Stimulated activated CD4-positive, alpha-beta T cell treated with anti-CD3 and anti-CD28 coated beads, Interleukin-4, amount 100 ng/mL, for 24 hours (primary cell): ENCODE measurements around the gene MFSD1.
"Not testable (repeated sequence)": the region's sequence is repeated elsewhere in the genome, so short reads cannot be mapped to it uniquely, and the experiment has no call there.

Source experiments
- DNase-seq: peaks from one replicate; pipeline ENCODE4 v3.0.0-alpha.2; 2020

The MFSD1 gene

GRCh38 chr3:158776531-158776930 lies 25.3 kb upstream of the MFSD1 start:
- no peak for DNase-seq

DNA sequence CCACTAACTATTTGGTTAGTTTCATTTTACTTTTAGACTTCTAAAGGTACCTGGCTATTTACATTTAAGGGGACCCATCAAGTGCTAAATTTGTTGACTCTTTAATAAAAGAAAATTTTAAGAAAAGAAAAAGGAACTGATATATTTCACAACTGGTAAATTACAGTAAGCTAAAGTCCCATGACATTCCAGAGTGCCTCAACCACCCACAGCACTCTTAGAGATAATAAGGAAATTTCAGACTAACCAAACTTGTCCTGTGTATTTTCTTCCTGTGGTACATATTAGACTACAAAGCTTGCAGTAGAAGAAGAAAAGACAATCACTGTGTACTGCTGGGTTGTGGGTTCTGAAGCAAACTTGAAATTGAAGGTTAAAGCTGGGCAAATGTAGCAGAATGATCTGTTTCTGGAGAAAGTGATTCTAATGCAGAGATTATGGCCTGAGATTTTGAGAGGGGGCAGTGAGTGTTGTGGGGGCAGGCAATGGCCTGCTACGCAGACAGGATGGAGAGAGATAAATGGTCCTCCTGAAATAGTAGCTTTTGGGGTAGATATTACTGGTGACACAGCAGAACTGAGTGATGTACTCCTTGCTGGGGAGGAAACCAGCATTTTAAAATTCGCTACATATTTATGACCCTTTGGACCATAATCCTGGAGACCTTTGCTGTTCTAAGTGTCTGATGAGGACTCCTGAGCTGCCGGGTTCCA lies 24.5 kb upstream of the MFSD1 start:
- DNase-seq: no peak

GRCh38 chr3:158780766-158781165 lies 21.1 kb upstream of the MFSD1 start:
- no peak for DNase-seq

DNA sequence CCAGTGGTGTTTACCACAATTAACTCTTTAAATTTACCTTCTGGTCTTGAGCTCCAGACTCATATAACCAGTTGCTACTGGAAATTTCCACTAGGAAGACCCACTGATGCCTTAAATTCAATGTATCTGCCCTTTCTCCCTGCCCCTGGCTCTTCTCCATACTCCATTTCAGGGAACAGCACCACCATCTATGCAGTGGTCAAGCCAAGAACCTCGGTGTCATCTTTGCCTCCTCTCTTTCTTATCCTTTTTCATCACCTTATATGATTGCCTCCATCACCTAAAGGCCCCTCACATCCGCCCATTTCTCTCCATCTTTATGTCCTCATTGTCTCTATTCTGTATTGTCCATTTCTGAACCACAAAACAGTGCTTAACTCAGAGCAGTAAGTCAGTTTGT lies 20.7 kb upstream of the MFSD1 start:
- DNase-seq: no peak

DNA sequence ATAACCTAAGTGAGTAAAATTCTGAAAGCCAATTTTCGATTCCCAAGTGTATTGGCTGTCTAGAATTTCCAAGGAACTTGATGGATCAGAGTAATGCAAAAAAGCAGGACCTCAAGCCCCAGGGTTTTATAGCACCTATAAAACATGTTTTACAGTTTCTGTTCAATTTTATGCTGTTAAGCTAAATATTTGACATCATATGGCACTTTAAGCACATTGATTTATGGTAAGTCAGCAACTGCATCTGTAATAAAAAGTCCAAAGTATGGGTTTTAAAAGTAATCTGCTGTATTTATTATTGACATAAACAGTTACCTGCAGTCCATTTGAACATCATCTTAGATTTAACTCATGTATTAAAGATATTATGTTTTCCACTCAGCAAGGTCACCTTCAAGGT lies 20.0 kb upstream of the MFSD1 start:
- DNase-seq: no peak

- DNase-seq: no peak
These were observed 19.4 kb upstream of the MFSD1 start for GRCh38 chr3:158782283-158782989.

DNA sequence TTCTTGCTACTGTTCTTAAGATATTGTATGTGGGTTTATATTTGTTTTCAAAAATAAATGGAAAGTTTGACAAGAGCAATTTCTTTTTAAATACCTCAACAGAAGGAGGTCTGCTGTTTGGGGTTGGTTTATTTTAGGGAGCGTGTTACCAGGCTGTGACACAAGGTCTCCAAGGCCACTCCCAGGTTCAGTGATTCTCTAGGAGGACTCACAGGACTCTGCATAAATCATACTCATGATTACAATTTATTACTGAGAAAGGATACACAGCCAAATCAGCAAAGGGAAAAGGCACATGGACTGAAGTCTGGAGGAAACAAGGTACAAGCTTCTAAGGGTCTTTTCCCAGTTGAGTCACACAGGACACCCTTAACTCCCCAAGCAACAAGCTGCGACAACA lies 18.8 kb upstream of the MFSD1 start:
- DNase-seq: no peak

GRCh38 chr3:158785972-158786371 lies 15.9 kb upstream of the MFSD1 start:
- no peak for DNase-seq

- DNase-seq: no peak
These were observed 13.4 kb upstream of the MFSD1 start for GRCh38 chr3:158788446-158788845.

- DNase-seq: no peak
These were observed 12.3 kb upstream of the MFSD1 start for GRCh38 chr3:158789592-158789991.

- DNase-seq: peak; percentile 45
These were observed 10.8 kb upstream of the MFSD1 start for GRCh38 chr3:158790901-158791589.

- DNase-seq: not testable (repeated sequence)
These were observed 10.3 kb upstream of the MFSD1 start for GRCh38 chr3:158791590-158791920.

DNA sequence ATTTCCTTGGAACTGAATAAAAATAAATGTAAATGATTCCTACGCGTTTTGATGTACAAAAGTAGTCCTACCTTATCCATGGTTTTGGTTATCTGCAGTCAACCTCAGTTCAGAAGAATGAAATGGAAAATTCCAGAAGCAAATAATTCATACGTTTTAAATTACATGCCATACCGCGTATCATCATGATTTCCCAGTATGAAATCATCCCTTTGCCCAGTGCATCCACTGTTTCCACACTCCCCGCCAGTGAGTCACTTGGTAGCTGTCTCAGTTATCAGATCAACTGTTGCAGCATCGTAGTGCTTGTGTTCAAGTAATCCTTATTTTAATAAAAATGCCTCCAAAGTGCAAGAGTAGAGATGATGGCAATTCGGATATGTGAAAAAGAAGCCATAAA lies 9.1 kb upstream of the MFSD1 start:
- DNase-seq: no peak

DNA sequence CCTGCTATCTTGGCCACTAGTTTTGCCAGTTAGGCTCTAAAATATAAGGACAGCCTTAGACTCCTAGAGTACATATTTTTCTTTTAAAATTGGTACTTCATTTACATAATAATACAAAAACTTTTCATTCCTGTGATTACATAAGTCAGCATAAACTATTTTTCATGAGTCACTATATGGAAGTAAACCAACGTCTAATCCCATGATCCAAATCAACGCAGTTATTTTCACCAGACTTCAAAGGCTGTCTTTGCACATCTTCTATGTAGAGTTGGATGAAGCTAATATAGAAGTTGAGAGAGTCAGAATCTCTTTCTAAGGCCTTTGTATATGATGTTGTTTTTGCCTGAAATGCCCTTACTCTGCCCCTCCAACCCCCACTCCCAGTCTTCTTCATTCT lies 7.6 kb upstream of the MFSD1 start:
- DNase-seq: no peak

GRCh38 chr3:158794936-158795518 lies 6.8 kb upstream of the MFSD1 start:
- DNase-seq: no peak

DNA sequence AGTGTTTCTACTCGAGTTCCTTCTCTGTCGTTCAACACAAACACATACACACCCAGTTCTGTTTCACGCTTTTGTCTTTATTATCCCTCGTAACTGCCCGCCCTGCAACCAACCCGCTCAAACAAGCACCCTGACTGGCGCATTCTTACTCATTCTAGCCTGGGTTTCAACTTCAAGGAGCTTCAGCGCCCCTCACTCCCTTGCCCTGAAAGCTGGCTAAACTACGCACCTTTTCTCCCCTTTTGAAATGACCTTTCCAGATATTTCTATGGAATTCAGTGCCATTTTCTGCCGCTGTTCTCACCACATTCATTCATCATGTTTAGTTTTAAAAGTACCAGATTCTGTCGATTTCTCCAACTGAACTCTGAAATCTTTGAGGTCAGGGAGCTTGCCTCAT lies 653 bp upstream of the MFSD1 start:
- DNase-seq: no peak

DNA sequence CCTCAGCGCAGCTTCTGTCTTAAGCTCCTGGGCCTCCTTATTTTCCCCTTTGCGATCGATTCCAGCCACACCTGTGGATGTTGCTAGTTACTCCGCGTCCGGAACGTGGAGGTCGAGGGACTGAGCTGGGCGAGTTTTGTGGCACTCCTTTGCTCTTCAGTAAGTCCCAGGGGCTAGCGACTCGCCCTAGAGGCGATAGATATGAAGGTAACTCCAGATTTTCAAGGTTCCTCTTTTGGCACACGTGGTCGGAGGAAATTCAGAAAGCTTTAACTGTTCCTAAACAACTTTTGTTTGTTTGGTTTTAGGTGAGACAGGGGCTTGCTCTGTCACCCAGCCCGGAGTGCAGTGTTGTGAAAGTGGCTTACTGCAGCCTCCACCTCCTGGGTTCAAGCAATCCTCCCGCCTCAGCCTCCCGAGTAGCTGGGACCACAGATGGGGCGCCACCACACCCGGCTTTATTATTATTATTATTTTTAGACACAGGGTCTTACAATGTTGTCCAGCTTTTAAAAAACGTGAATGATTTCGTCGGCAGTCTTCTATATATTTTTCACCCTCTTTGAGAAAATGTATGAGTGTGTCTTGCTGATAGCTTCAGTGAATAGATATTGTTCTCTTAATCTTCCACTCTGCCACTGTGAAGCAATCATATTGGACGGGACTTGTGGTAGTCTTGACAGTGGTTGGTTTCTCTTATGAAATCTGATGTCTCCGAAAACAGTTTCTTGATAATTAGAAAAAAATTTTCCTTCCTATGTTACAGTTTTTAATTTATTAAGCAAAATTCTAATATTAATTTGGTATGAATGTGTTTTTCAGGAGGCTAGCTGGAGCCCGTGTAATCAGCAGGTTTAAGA lies 785 bp downstream of the MFSD1 start:
- DNase-seq: peak; percentile 15

DNA sequence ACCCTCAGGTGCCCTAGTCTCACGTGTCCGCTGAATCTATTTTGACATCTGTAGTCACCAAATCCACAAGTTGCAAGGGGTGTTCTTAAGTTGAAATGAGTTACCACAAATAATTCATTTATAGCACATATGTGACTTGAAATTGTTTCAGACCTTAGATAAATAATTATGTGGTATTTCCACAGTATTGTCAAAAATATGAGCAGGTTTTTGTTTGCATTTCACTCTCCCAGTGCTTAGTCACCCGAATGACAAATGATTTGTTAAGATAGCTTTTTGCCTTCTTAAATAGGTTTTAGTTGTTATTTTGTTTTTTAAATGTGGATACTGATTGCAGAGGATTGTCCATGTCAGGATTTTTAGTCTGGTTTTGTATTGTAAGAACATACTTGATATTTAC lies 2.6 kb downstream of the MFSD1 start:
- no peak for DNase-seq

GRCh38 chr3:158808697-158809096 lies 6.8 kb downstream of the MFSD1 start:
- DNase-seq: no peak

DNA sequence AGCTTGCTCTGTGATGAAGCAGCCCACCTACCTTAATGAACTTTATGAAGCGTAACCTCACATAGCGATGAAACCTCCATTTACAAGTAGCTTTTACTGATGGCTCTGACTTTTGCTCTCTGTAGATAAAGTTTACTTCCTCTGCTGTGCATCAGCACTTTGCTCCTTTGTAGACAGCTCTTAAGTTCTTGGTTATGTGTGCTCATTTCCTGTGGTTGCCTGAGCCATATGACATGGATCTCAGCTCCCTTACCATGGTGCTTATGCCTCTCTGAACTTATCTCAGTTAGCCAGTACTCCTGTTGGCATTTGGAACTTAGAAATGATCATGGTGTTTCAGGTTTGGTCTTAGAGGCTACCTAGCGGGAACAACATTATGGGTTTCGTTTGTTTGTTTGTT lies 7.8 kb downstream of the MFSD1 start:
- DNase-seq: no peak

GRCh38 chr3:158810823-158811724 lies 9.2 kb downstream of the MFSD1 start:
- DNase-seq: no peak

- no peak for DNase-seq
These were observed 17.4 kb downstream of the MFSD1 start for GRCh38 chr3:158819282-158819681.
